Skeletal muscle cell (primary cell): ENCODE results near the gene CNPPD1.
A peak's percentile ranks its signal among the peaks of the same experiment; 100 is the strongest.

Experiments
- DNase-seq: peaks from one replicate; pipeline ENCODE4 v3.0.0-alpha.2; 2010; ENCODE audit warnings: low read depth
- H3K4me3 ChIP-seq: 2 replicates; pipeline ENCODE4 v1.5.1; 2011; ENCODE audit warnings: low read depth, mild to moderate bottlenecking, control low read depth, low read length, moderate library complexity

CNPPD1 gene

GRCh38 chr2:219125886-219126270 lies 50.8 kb downstream of the CNPPD1 start:
- DNase-seq: no peak
- no peak overlapping the region for H3K4me3 ChIP-seq

GRCh38 chr2:219125225-219125885 lies 51.4 kb downstream of the CNPPD1 start:
- no peak overlapping the region for H3K4me3 ChIP-seq
- DNase-seq: peak; percentile 87

- no peak overlapping the region for H3K4me3 ChIP-seq
- DNase-seq: no peak
Observed at GRCh38 chr2:219124381-219125110, 52.2 kb downstream of the CNPPD1 start.

GRCh38 chr2:219123356-219124135 lies 53.2 kb downstream of the CNPPD1 start:
- no peak for DNase-seq
- no peak overlapping the region for H3K4me3 ChIP-seq

- H3K4me3 ChIP-seq: no peak overlapping the region
- no peak for DNase-seq
Observed at GRCh38 chr2:219122202-219122980, 54.3 kb downstream of the CNPPD1 start.
